ENCODE data around the gene DNAJC17.

GRCh38 chr15:40737048-40737447, 70.2 kb downstream of the DNAJC17 start:
- TF ChIP-seq CTCF (IDR thresholded peaks at IDR 0.05) (no peak), POLR2A (IDR thresholded peaks at IDR 0.05) (no peak)
